ENCODE data around the gene LINGO4. TPM values are rescaled to one million over a fixed set of nuclear protein-coding genes. Genes with fewer than 3 reads are reported as not detected.
"Not testable (repeated sequence)": the region's sequence is repeated elsewhere in the genome, so short reads cannot be mapped to it uniquely, and the experiment has no call there.

The LINGO4 gene
- total and polyA plus RNA-seq, 2 of the 13 experiments (the other 11 are each of a cell fraction or from before 2014, with no cell fraction given) = 0.02 to 0.05 TPM

GRCh38 chr1:151780736-151781135 lies 24.5 kb downstream of the LINGO4 start:
- H3K79me2 ChIP-seq (ENCODE audit: insufficient read depth, low read length); H4K20me1 ChIP-seq (ENCODE audit: insufficient read depth, low read length); H3K27ac ChIP-seq (ENCODE audit: extremely low read length, insufficient read depth, low read length); H3K9me3 ChIP-seq (ENCODE audit: low read length); in situ Hi-C loops (cut with HindIII; ENCODE audit: extremely low pct_ligation_motif_present, low pct_unique_long_range_greater_than_20kb); CTCF ChIA-PET (ENCODE audit: low intra/inter-chr PET ratio, low total read pairs); POLR2A ChIA-PET; H3K4me3 ChIP-seq (replicated peaks in 1 of 3; ENCODE audit: insufficient read depth in 1 of 3, low read depth in 2 of 3, low read length in 3 of 3); H3K4me2 ChIP-seq (ENCODE audit: low read depth, low read length); FAIRE-seq; H3K4me1 ChIP-seq (ENCODE audit: insufficient read depth, low read length); ATAC-seq; DNase-seq (ENCODE audit: low spot score); H3K36me3 ChIP-seq (replicated peaks in 1 of 2; ENCODE audit: control insufficient read depth in 1 of 2, insufficient read depth in 2 of 2, low read length in 2 of 2); H3K9ac ChIP-seq (ENCODE audit: insufficient read depth, low read depth, low read length); H2AFZ ChIP-seq (ENCODE audit: low read length); H3K27me3 ChIP-seq (ENCODE audit: control insufficient read depth in 1 of 2, insufficient read depth in 2 of 2, low read length in 2 of 2); BruUV-seq (replicated peaks); intact Hi-C loops (cut with micrococcal nuclease; ENCODE audit: unreplicated experiment): not testable (repeated sequence)
- 94% methylated on average over 5 of the region's 5 CpGs for WGBS (ENCODE audit: low lambda C conversion rate)

GRCh38 chr1:151779852-151780251 lies 25.4 kb downstream of the LINGO4 start:
- Histone ChIP-seq H3K9me3 (ENCODE audit: low read length) (no peaks in the 10 kb centered on the region), H3K79me2 (ENCODE audit: insufficient read depth, low read length) (no peaks in the 10 kb centered on the region), H3K4me3 (replicated peaks in 1 of 3; ENCODE audit: insufficient read depth in 1 of 3, low read depth in 2 of 3, low read length in 3 of 3) (no peak overlapping the region), H3K27me3 (ENCODE audit: control insufficient read depth in 1 of 2, insufficient read depth in 2 of 2, low read length in 2 of 2) (no peaks in the 10 kb centered on the region), H4K20me1 (ENCODE audit: insufficient read depth, low read length) (no peaks in the 10 kb centered on the region), H3K27ac (ENCODE audit: extremely low read length, insufficient read depth, low read length) (no peak overlapping the region), H3K36me3 (replicated peaks in 1 of 2; ENCODE audit: control insufficient read depth in 1 of 2, insufficient read depth in 2 of 2, low read length in 2 of 2) (no peaks in the 10 kb centered on the region; a peak in 1 of 5 replicates), H3K4me1 (ENCODE audit: insufficient read depth, low read length) (no peaks in the 10 kb centered on the region), H3K4me2 (ENCODE audit: low read depth, low read length) (no peak overlapping the region), H3K9ac (ENCODE audit: insufficient read depth, low read depth, low read length) (no peak overlapping the region), H2AFZ (ENCODE audit: low read length) (no peak overlapping the region)
- FAIRE-seq (no peak), DNase-seq (ENCODE audit: low spot score) (no peak), ATAC-seq (no peak)
- POLR2A ChIA-PET = no interaction called here
- CTCF ChIA-PET (ENCODE audit: low intra/inter-chr PET ratio, low total read pairs) = no interaction called here
- in situ Hi-C loops (cut with HindIII; ENCODE audit: extremely low pct_ligation_motif_present, low pct_unique_long_range_greater_than_20kb) = no loop called here
- BruUV-seq (replicated peaks) = no TSS peak
- 100% methylated on average over 4 of the region's 4 CpGs for WGBS (ENCODE audit: low lambda C conversion rate)
- intact Hi-C loops (cut with micrococcal nuclease; ENCODE audit: unreplicated experiment) = no loop called here
- TF ChIP-seq NFKB2 (CRISPR knock-in tag; IDR thresholded peaks at IDR 0.05; ENCODE audit: borderline replicate concordance) (no peak), ZNF263 (CRISPR knock-in tag; IDR thresholded peaks at IDR 0.05) (no peak), ZNF761 (CRISPR knock-in tag; conservative IDR thresholded peaks at IDR 0.05) (no peak), ELF3 (CRISPR knock-in tag; IDR thresholded peaks at IDR 0.05) (no peak), HOXD1 (CRISPR knock-in tag; IDR thresholded peaks at IDR 0.05) (no peak), ZNF746 (CRISPR knock-in tag; IDR thresholded peaks at IDR 0.05) (no peak), ZNF773 (CRISPR knock-in tag; IDR thresholded peaks at IDR 0.05; ENCODE audit: borderline replicate concordance) (no peak), FOXK1 (CRISPR knock-in tag; IDR thresholded peaks at IDR 0.05; ENCODE audit: borderline replicate concordance, low read depth) (no peak)
- TF ChIP-seq, protein P1, sequence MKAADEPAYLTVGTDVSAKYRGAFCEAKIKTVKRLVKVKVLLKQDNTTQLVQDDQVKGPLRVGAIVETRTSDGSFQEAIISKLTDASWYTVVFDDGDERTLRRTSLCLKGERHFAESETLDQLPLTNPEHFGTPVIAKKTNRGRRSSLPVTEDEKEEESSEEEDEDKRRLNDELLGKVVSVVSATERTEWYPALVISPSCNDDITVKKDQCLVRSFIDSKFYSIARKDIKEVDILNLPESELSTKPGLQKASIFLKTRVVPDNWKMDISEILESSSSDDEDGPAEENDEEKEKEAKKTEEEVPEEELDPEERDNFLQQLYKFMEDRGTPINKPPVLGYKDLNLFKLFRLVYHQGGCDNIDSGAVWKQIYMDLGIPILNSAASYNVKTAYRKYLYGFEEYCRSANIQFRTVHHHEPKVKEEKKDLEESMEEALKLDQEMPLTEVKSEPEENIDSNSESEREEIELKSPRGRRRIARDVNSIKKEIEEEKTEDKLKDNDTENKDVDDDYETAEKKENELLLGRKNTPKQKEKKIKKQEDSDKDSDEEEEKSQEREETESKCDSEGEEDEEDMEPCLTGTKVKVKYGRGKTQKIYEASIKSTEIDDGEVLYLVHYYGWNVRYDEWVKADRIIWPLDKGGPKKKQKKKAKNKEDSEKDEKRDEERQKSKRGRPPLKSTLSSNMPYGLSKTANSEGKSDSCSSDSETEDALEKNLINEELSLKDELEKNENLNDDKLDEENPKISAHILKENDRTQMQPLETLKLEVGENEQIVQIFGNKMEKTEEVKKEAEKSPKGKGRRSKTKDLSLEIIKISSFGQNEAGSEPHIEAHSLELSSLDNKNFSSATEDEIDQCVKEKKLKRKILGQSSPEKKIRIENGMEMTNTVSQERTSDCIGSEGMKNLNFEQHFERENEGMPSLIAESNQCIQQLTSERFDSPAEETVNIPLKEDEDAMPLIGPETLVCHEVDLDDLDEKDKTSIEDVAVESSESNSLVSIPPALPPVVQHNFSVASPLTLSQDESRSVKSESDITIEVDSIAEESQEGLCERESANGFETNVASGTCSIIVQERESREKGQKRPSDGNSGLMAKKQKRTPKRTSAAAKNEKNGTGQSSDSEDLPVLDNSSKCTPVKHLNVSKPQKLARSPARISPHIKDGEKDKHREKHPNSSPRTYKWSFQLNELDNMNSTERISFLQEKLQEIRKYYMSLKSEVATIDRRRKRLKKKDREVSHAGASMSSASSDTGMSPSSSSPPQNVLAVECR (CRISPR knock-in tag; IDR thresholded peaks at IDR 0.05; ENCODE audit: borderline replicate concordance) = no peak
- TF ChIP-seq, protein P2, sequence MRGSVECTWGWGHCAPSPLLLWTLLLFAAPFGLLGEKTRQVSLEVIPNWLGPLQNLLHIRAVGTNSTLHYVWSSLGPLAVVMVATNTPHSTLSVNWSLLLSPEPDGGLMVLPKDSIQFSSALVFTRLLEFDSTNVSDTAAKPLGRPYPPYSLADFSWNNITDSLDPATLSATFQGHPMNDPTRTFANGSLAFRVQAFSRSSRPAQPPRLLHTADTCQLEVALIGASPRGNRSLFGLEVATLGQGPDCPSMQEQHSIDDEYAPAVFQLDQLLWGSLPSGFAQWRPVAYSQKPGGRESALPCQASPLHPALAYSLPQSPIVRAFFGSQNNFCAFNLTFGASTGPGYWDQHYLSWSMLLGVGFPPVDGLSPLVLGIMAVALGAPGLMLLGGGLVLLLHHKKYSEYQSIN (CRISPR knock-in tag; IDR thresholded peaks at IDR 0.05; ENCODE audit: borderline replicate concordance) = no peak
- TF ChIP-seq, protein P3, sequence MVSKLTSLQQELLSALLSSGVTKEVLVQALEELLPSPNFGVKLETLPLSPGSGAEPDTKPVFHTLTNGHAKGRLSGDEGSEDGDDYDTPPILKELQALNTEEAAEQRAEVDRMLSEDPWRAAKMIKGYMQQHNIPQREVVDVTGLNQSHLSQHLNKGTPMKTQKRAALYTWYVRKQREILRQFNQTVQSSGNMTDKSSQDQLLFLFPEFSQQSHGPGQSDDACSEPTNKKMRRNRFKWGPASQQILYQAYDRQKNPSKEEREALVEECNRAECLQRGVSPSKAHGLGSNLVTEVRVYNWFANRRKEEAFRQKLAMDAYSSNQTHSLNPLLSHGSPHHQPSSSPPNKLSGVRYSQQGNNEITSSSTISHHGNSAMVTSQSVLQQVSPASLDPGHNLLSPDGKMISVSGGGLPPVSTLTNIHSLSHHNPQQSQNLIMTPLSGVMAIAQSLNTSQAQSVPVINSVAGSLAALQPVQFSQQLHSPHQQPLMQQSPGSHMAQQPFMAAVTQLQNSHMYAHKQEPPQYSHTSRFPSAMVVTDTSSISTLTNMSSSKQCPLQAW (CRISPR knock-in tag; IDR thresholded peaks at IDR 0.05) = no peak

Data from HepG2 (cell line).